Kidney (tissue), 14 donors: Measurements from ENCODE around the gene CD48. TPM values are rescaled to one million over a fixed set of nuclear protein-coding genes. Genes with fewer than 3 reads are reported as not detected.

ENCODE experiments used
- DNase-seq, 5 donors: peaks; one replicate each; pipeline ENCODE4 v3.0.0-alpha.2; 2013 to 2020
- FAIRE-seq: peaks from 2 replicates; lab custom pipeline; 2012; peaks lifted over from hg19 to GRCh38; lab: Jason Lieb, UNC
- H3K27ac ChIP-seq, 2 donors: one replicate each; pipeline ENCODE4 v1.7.0; 2013; ENCODE audit warnings: low read depth in 2 of 2, low read length in 2 of 2, inconsistent platforms in 1 of 2
- H3K27me3 ChIP-seq: one replicate; pipeline ENCODE4 v1.7.1; 2013; ENCODE audit warnings: low read length, inconsistent platforms; ENCODE audit not compliant: control insufficient read depth, insufficient read depth
- H3K36me3 ChIP-seq, 3 donors: one replicate each; pipeline versions ENCODE4 v1.7.0 to v1.7.1; 2013; ENCODE audit warnings: low read length in 3 of 3, control low read depth in 1 of 3, inconsistent platforms in 1 of 3; ENCODE audit not compliant: insufficient read depth in 3 of 3, control insufficient read depth in 2 of 3
- H3K4me1 ChIP-seq, 3 donors: one replicate each; pipeline versions ENCODE4 v1.7.0 to v1.7.1; 2013; ENCODE audit warnings: low read length in 3 of 3, inconsistent platforms in 1 of 3, low read depth in 1 of 3; ENCODE audit not compliant: control insufficient read depth in 2 of 3, insufficient read depth in 2 of 3
- H3K4me3 ChIP-seq, 3 donors: one replicate each; pipeline versions ENCODE4 v1.7.0 to v1.8.1; 2013; ENCODE audit warnings: low read length in 3 of 3, control low read depth in 1 of 3, inconsistent platforms in 1 of 3
- H3K9ac ChIP-seq, 3 donors: one replicate each; pipeline versions ENCODE4 v1.7.0 to v1.7.1; 2013; ENCODE audit warnings: low read length in 3 of 3, control low read depth in 1 of 3, inconsistent platforms in 1 of 3
- H3K9me3 ChIP-seq, 3 donors: one replicate each; pipeline versions ENCODE4 v1.7.0 to v1.7.1; 2013; ENCODE audit warnings: low read length in 3 of 3, control low read depth in 1 of 3, inconsistent platforms in 1 of 3; ENCODE audit not compliant: control insufficient read depth in 2 of 3, insufficient read depth in 1 of 3
- CTCF ChIP-seq: IDR thresholded peaks from 3 replicates; pipeline ENCODE4 v1.5.1; 2012; ENCODE audit warnings: mild to moderate bottlenecking, moderate library complexity, borderline replicate concordance; ENCODE audit not compliant: insufficient read depth; ENCODE audit errors: extremely low read depth
- intact Hi-C: fragments of 100-400 bp; cut with DNase I; formaldehyde crosslinking; loops from one replicate; pipeline ENCODE4 v1.11.1; 2022
- polyA plus RNA-seq: library from polyadenylated mRNA; stranded (reverse); fragments of 350-450 nt; fragmentation: Illumina TruSeq; extraction: RNeasy Lipid Tissue Mini Kit (QIAGEN cat#74804); gene quantifications from one replicate; pipeline ENCODE4 v1.2.3, GENCODE V29; 2014; ENCODE audit warnings: low read depth, low replicate concordance; ENCODE audit not compliant: insufficient read depth
- total RNA-seq: library from RNA; stranded (reverse); fragmentation: NEBNext Ultra II Directional; extraction: Animal tissue kit (Norgen Biotek cat#: 25700); gene quantifications from one replicate; pipeline ENCODE4 v1.2.1, GENCODE V29; 2021
- donor health status: control.
- donor health status: control.
- donor health status: control.
- donor health status: control.
- donor health status: control.
- donor health status: DM: yes; HTN: yes; CAD: no.
- donor health status: Normal renal cell carcinoma (clear cell type).

CD48 gene
- total and polyA plus RNA-seq, 2 donors from 2014 or later: 3.2 to 20.5 TPM

- intact Hi-C loops: no loop called here
- Histone ChIP-seq H3K9ac (no peak overlapping the region), H3K9me3 (no peaks in the 10 kb centered on the region), H3K36me3 (no peaks in the 10 kb centered on the region), H3K4me1 (no peaks in the 10 kb centered on the region), H3K27me3 (no peaks in the 10 kb centered on the region), H3K27ac (no peak overlapping the region), H3K4me3 (no peak overlapping the region)
- no peak for DNase-seq
- TF ChIP-seq CTCF: no peak
- FAIRE-seq: no peak
Measured at GRCh38 chr1:160750608-160751007, 39.0 kb upstream of the CD48 start.

- Histone ChIP-seq H3K27ac (no peak overlapping the region), H3K4me3 (no peak overlapping the region), H3K4me1 (no peaks in the 10 kb centered on the region), H3K9ac (no peak overlapping the region), H3K9me3 (no peaks in the 10 kb centered on the region), H3K27me3 (no peaks in the 10 kb centered on the region), H3K36me3 (no peaks in the 10 kb centered on the region)
- TF ChIP-seq CTCF: no peak
- no peak for FAIRE-seq
- no peak for DNase-seq
- intact Hi-C loops: no loop called here
Measured at GRCh38 chr1:160748878-160749269, 37.3 kb upstream of the CD48 start.

DNA sequence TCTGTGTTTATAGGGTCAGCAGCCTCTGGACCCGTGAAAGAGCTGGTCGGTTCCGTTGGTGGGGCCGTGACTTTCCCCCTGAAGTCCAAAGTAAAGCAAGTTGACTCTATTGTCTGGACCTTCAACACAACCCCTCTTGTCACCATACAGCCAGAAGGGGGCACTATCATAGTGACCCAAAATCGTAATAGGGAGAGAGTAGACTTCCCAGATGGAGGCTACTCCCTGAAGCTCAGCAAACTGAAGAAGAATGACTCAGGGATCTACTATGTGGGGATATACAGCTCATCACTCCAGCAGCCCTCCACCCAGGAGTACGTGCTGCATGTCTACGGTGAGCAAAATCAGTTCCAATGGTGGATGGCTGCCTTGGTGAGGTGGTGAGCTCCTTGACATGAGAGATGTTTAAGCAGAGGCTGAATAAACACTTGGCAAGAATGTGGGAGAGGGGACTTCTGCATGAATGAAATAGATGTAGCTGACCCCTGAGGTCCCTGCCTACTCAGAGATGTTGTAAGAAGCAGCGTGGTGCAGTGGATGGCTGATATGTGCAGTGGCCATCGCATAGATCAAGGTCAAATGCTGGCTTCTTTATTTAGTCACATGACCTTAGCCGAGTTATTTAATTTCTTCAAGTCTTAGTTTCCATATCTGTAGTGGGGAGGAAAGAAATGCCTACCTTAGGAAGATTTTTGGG is 36.7 kb upstream of the CD48 start:
- Histone ChIP-seq H3K4me3 (no peak overlapping the region), H3K27ac (no peak overlapping the region), H3K9ac (no peak overlapping the region), H3K4me1 (no peaks in the 10 kb centered on the region), H3K9me3 (no peaks in the 10 kb centered on the region), H3K36me3 (no peaks in the 10 kb centered on the region), H3K27me3 (no peaks in the 10 kb centered on the region)
- intact Hi-C loops: no loop called here
- no peak for TF ChIP-seq CTCF
- no peak for FAIRE-seq
- no peak for DNase-seq

DNA sequence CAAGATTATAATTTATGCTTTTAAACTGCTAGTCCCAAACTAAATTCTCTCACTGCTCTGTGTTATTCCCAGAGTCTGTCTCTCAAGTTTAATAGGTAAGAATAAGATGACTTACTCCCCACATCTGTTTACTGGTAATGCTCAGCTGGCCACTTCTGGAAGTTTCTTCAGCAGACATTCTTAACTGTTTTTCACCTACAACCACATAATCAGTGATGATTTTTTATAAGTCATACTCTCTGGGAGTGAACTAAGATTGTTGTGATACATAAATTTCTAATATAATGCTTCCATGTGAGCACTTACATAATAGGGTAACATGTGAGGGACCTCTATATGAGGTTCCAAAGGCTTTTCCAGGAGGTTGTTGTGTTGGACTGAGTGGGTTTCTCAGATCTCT is 36.1 kb upstream of the CD48 start:
- no peak for FAIRE-seq
- H3K27ac ChIP-seq: no peak overlapping the region

More for the DNA sequence above, 36.1 kb upstream of the CD48 start:
- no peak for DNase-seq
- H3K4me3 ChIP-seq: no peak overlapping the region
- no peak for TF ChIP-seq CTCF
- no peaks in the 10 kb centered on the region for H3K9me3 ChIP-seq
- no peaks in the 10 kb centered on the region for H3K4me1 ChIP-seq
- no peak overlapping the region for H3K9ac ChIP-seq
- no peaks in the 10 kb centered on the region for H3K36me3 ChIP-seq
- intact Hi-C loops: no loop called here
- H3K27me3 ChIP-seq: no peaks in the 10 kb centered on the region
